CD4-positive, alpha-beta T cell treated with Interleukin-6 at 100 ng/mL for 8 hours (primary cell): Measurements from ENCODE around the gene GALK1.
"Not testable (repeated sequence)": the region's sequence is repeated elsewhere in the genome, so short reads cannot be mapped to it uniquely, and the experiment has no call there.

Source experiments
- DNase-seq: peaks from one replicate; pipeline ENCODE4 v3.0.0-alpha.2; 2020; ENCODE audit warnings: mixed read lengths, low spot score

Gene GALK1

GRCh38 chr17:75764711-75765421 is at the start of gene GALK1:
Gene GALK1, minus strand, starts transcription at chr17:75765192. Its CDS starts 56 bp downstream, at chr17:75765136.
- DNase-seq = peak; percentile 72

- no peak for DNase-seq
Observed at GRCh38 chr17:75814021-75814395, 49.0 kb upstream of the GALK1 start.

- DNase-seq = no peak
Observed at GRCh38 chr17:75813081-75814020, 48.4 kb upstream of the GALK1 start.

- DNase-seq = no peak
Observed at GRCh38 chr17:75812096-75813013, 47.4 kb upstream of the GALK1 start.

- DNase-seq = no peak
Observed at GRCh38 chr17:75811174-75811573, 46.2 kb upstream of the GALK1 start.

- DNase-seq = not testable (repeated sequence)
Observed at GRCh38 chr17:75810756-75811155, 45.8 kb upstream of the GALK1 start.

- no peak for DNase-seq
Observed at GRCh38 chr17:75810216-75810615, 45.2 kb upstream of the GALK1 start.

GRCh38 chr17:75809631-75810111 is 44.7 kb upstream of the GALK1 start:
- no peak for DNase-seq

GRCh38 chr17:75808905-75809621 is 44.1 kb upstream of the GALK1 start:
- no peak for DNase-seq

- DNase-seq = no peak
Observed at GRCh38 chr17:75808549-75808904, 43.5 kb upstream of the GALK1 start.

- DNase-seq = no peak
Observed at GRCh38 chr17:75807861-75808260, 42.9 kb upstream of the GALK1 start.

GRCh38 chr17:75806822-75807500 is 42.0 kb upstream of the GALK1 start:
- DNase-seq = no peak

GRCh38 chr17:75803883-75804282 is 38.9 kb upstream of the GALK1 start:
- no peak for DNase-seq

GRCh38 chr17:75799402-75799801 is 34.4 kb upstream of the GALK1 start:
- no peak for DNase-seq

GRCh38 chr17:75795820-75796607 is 31.0 kb upstream of the GALK1 start:
- DNase-seq = no peak

- DNase-seq = no peak
Observed at GRCh38 chr17:75793460-75793859, 28.5 kb upstream of the GALK1 start.

GRCh38 chr17:75791254-75791653 is 26.3 kb upstream of the GALK1 start:
- no peak for DNase-seq

- peak; percentile 91 for DNase-seq
Observed at GRCh38 chr17:75785016-75785890, 20.3 kb upstream of the GALK1 start.

- DNase-seq = peak; percentile 98
Observed at GRCh38 chr17:75784473-75785015, 19.6 kb upstream of the GALK1 start, which contains the start of gene UNK. Gene UNK, plus strand, starts transcription at chr17:75784806. Its CDS starts 75 bp downstream, at chr17:75784881.
